Esophagus muscularis mucosa (tissue), 4 donors: ENCODE results near the gene IFT122. TPM values are rescaled to one million over a fixed set of nuclear protein-coding genes. Genes with fewer than 3 reads are reported as not detected.
"Not testable (repeated sequence)": the region's sequence is repeated elsewhere in the genome, so short reads cannot be mapped to it uniquely, and the experiment has no call there.

Source experiments
- DNase-seq: peaks from one replicate; pipeline ENCODE4 v3.0.0-alpha.2; 2017; ENCODE audit errors: extremely low spot score
- H3K27ac ChIP-seq, 4 donors: fragments of 200-600 bp; sonication (generic); replicated peaks in 1 of 4; 1 replicate in 3 of 4; 2 replicates in 1 of 4; pipeline ENCODE4 v1.5.1; 2016 to 2019; ENCODE audit warnings: mild to moderate bottlenecking in 1 of 4
- H3K27me3 ChIP-seq, 4 donors: fragments of 200-600 bp; sonication (generic); one replicate each; pipeline versions ENCODE4 v1.5.1 to v1.6.0; 2016 to 2019
- H3K36me3 ChIP-seq, 4 donors: fragments of 200-600 bp; sonication (generic); one replicate each; pipeline ENCODE4 v1.5.1; 2016 to 2019
- H3K4me1 ChIP-seq, 4 donors: fragments of 200-600 bp; sonication (generic); one replicate each; pipeline ENCODE4 v1.5.1; 2016 to 2019
- H3K4me3 ChIP-seq, 4 donors: fragments of 200-600 bp; sonication (generic); 1 replicate in 2 of 4; 2 replicates in 2 of 4; pipeline ENCODE4 v1.5.1; 2016 to 2019; ENCODE audit warnings: mild to moderate bottlenecking in 4 of 4, moderate library complexity in 1 of 4
- H3K9me3 ChIP-seq, 4 donors: fragments of 200-600 bp; sonication (generic); 1 replicate in 3 of 4; 2 replicates in 1 of 4; pipeline ENCODE4 v1.5.1; 2016 to 2019
- CTCF ChIP-seq, 3 experiments: fragments of 200-600 bp in 2 of 3; fragments of 450-650 bp in 1 of 3; sonication (generic) in 2 of 3; IDR thresholded peaks; one replicate each; pipeline ENCODE4 v1.5.1; 2017 to 2019; ENCODE audit warnings: antibody characterized with exemption in 3 of 3, mild to moderate bottlenecking in 2 of 3, moderate library complexity in 1 of 3
- EP300 ChIP-seq: sonication (generic); formaldehyde crosslinking; IDR thresholded peaks from one replicate; pipeline ENCODE4 v1.6.1; 2017; ENCODE audit warnings: antibody characterized with exemption
- POLR2A ChIP-seq: fragments of 450-650 bp; IDR thresholded peaks from one replicate; pipeline ENCODE4 v1.6.1; 2017; ENCODE audit warnings: antibody characterized with exemption, moderate library complexity, mild to moderate bottlenecking, low read depth
- POLR2AphosphoS5 ChIP-seq, 2 donors: sonication (generic); formaldehyde crosslinking; IDR thresholded peaks; one replicate each; pipeline ENCODE4 v1.6.1; 2017; ENCODE audit warnings: antibody characterized with exemption in 2 of 2
- WGBS: methylation state at CpG from one replicate; pipeline ENCODE4 v1.1.5; 2018; 5-methylcytosine and 5-hydroxymethylcytosine counted together
- intact Hi-C: fragments of 100-400 bp; cut with DNase I; formaldehyde crosslinking; loops from one replicate; pipeline ENCODE4 v1.15.1; 2023
- total RNA-seq, 4 donors: library from RNA; depleted of rRNA; stranded (reverse); fragments of >200 nt; gene quantifications; one replicate each; pipeline versions ENCODE4 v1.1.0 to v1.2.1, GENCODE V29; 2016

IFT122 gene
- total RNA-seq, 4 donors from 2014 or later, result 19.5 to 32.8 (median 21.9) TPM

- H3K9me3 ChIP-seq, result no peaks in the 10 kb centered on the region
- intact Hi-C loops, result no loop called here
- H3K27me3 ChIP-seq, result no peaks in the 10 kb centered on the region
- peaks cover 14 to 90% (median 67%) of the 10 kb centered on the region in 4 donors for H3K36me3 ChIP-seq
- 73% methylated on average over 10 of the region's 12 CpGs for WGBS
- DNase-seq, result no peak
- no peak overlapping the region for H3K4me3 ChIP-seq
- no peak for TF ChIP-seq POLR2AphosphoS5 (IDR thresholded peaks at IDR 0.05)
- no peak for TF ChIP-seq POLR2A
- TF ChIP-seq EP300, result no peak
- TF ChIP-seq CTCF (IDR thresholded peaks at IDR 0.05), result no peak
- H3K4me1 ChIP-seq, result peaks cover 20 to 37% (median 27%) of the 10 kb centered on the region in 4 donors
- H3K27ac ChIP-seq, result peak overlapping the region in 2 of 4 donors; percentile 32 to 53
Observed at GRCh38 chr3:129481766-129482332, 41.8 kb downstream of the IFT122 start.

- H3K36me3 ChIP-seq, result peaks cover 14 to 90% (median 60%) of the 10 kb centered on the region in 4 donors
- intact Hi-C loops, result no loop called here
- peaks cover 21 to 37% (median 28%) of the 10 kb centered on the region in 4 donors for H3K4me1 ChIP-seq
- DNase-seq, result no peak
- H3K4me3 ChIP-seq, result no peak overlapping the region
- WGBS, result 67% methylated on average over 1 of the region's 1 CpG
- no peaks in the 10 kb centered on the region for H3K27me3 ChIP-seq
- TF ChIP-seq EP300 (no peak), POLR2AphosphoS5 (IDR thresholded peaks at IDR 0.05) (no peak), POLR2A (no peak), CTCF (IDR thresholded peaks at IDR 0.05) (no peak)
- H3K27ac ChIP-seq, result peak overlapping the region in 2 of 4 donors; percentile 31 to 53
- no peaks in the 10 kb centered on the region for H3K9me3 ChIP-seq
Observed at GRCh38 chr3:129482721-129483120, 42.7 kb downstream of the IFT122 start.

- Histone ChIP-seq H3K9me3 (no peaks in the 10 kb centered on the region), H3K4me3 (no peak overlapping the region), H3K27me3 (no peaks in the 10 kb centered on the region), H3K4me1 (peaks cover 21 to 37% (median 28%) of the 10 kb centered on the region in 4 donors), H3K27ac (no peak overlapping the region), H3K36me3 (peaks cover 11 to 85% (median 55%) of the 10 kb centered on the region in 4 donors)
- intact Hi-C loops, result no loop called here
- no peak for TF ChIP-seq POLR2AphosphoS5 (IDR thresholded peaks at IDR 0.05)
- DNase-seq, result no peak
- 92% methylated on average over 8 of the region's 8 CpGs for WGBS
Observed at GRCh38 chr3:129483870-129484269, 43.8 kb downstream of the IFT122 start.

GRCh38 chr3:129485146-129485545 lies 45.1 kb downstream of the IFT122 start:
- Histone ChIP-seq H3K36me3 (peaks cover 1 to 79% (median 48%) of the 10 kb centered on the region in 4 donors), H3K27ac (peak overlapping the region in 2 of 4 donors; percentile 33 to 41), H3K4me1 (peaks cover 21 to 40% (median 30%) of the 10 kb centered on the region in 4 donors)
- H3K27me3 ChIP-seq, H3K4me3 ChIP-seq, DNase-seq, intact Hi-C loops, H3K9me3 ChIP-seq: not testable (repeated sequence)
- 96% methylated on average over 6 of the region's 6 CpGs for WGBS

- 75% methylated on average over 11 of the region's 11 CpGs for WGBS
- H3K4me3 ChIP-seq, result no peak overlapping the region
- peaks cover 0 to 73% (median 44%) of the 10 kb centered on the region in 4 donors for H3K36me3 ChIP-seq
Observed at GRCh38 chr3:129485721-129486663, 46.0 kb downstream of the IFT122 start.

GRCh38 chr3:129486664-129487035 lies 46.6 kb downstream of the IFT122 start:
- Histone ChIP-seq H3K27ac (peak overlapping the region; percentile 29 to 60 (median 42)), H3K36me3 (peaks cover 0 to 75% (median 43%) of the 10 kb centered on the region in 4 donors), H3K4me3 (no peak overlapping the region), H3K4me1 (peaks cover 24 to 37% (median 31%) of the 10 kb centered on the region in 4 donors), H3K27me3 (no peaks in the 10 kb centered on the region), H3K9me3 (no peaks in the 10 kb centered on the region)
- DNase-seq, result no peak
- 95% methylated on average over 2 of the region's 2 CpGs for WGBS
- intact Hi-C loops, result no loop called here
- no peak for TF ChIP-seq POLR2AphosphoS5 (IDR thresholded peaks at IDR 0.05)
- TF ChIP-seq CTCF (IDR thresholded peaks at IDR 0.05), result no peak
- TF ChIP-seq POLR2A, result no peak

More at GRCh38 chr3:129485721-129486663, 46.0 kb downstream of the IFT122 start:
- no peaks in the 10 kb centered on the region for H3K9me3 ChIP-seq
- no peaks in the 10 kb centered on the region for H3K27me3 ChIP-seq
- TF ChIP-seq POLR2AphosphoS5 (IDR thresholded peaks at IDR 0.05), result peak; percentile 45 to 57
- TF ChIP-seq POLR2A, result no peak
- intact Hi-C loops, result no loop called here
- H3K27ac ChIP-seq, result peak overlapping the region; percentile 33 to 60 (median 54)
- peak; percentile 93 for DNase-seq
- peaks cover 26 to 42% (median 37%) of the 10 kb centered on the region in 4 donors for H3K4me1 ChIP-seq
